22Rv1 (cell line): ENCODE data around the gene ZNF181.
"Not testable (repeated sequence)": the region's sequence is repeated elsewhere in the genome, so short reads cannot be mapped to it uniquely, and the experiment has no call there.

Experiments
- H3K27ac ChIP-seq: fragments of 450-650 bp; 2 replicates; pipeline ENCODE4 v1.5.1; 2017
- ZFX ChIP-seq: fragments of 450-650 bp; IDR thresholded peaks from 2 replicates; pipeline ENCODE4 v1.6.1; 2017; ENCODE audit warnings: antibody characterized with exemption, borderline replicate concordance
- TF ChIP-seq, protein P1 (sequence below): fragments of 450-650 bp; IDR thresholded peaks from 2 replicates; pipeline ENCODE4 v1.5.1; 2017; ENCODE audit warnings: mild to moderate bottlenecking

Gene ZNF181

GRCh38 chr19:34733746-34734536 lies at the start of gene ZNF181:
Gene ZNF181, plus strand, starts transcription at chr19:34734243. Its CDS starts 795 bp downstream, at chr19:34735038.
- TF ChIP-seq, protein P1, sequence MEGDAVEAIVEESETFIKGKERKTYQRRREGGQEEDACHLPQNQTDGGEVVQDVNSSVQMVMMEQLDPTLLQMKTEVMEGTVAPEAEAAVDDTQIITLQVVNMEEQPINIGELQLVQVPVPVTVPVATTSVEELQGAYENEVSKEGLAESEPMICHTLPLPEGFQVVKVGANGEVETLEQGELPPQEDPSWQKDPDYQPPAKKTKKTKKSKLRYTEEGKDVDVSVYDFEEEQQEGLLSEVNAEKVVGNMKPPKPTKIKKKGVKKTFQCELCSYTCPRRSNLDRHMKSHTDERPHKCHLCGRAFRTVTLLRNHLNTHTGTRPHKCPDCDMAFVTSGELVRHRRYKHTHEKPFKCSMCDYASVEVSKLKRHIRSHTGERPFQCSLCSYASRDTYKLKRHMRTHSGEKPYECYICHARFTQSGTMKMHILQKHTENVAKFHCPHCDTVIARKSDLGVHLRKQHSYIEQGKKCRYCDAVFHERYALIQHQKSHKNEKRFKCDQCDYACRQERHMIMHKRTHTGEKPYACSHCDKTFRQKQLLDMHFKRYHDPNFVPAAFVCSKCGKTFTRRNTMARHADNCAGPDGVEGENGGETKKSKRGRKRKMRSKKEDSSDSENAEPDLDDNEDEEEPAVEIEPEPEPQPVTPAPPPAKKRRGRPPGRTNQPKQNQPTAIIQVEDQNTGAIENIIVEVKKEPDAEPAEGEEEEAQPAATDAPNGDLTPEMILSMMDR = 0 out of 2 replicates have a peak, but pooled peaks have one; percentile 4
- TF ChIP-seq ZFX = no peak
- peak within 1 kb of the TSS; percentile 86 for H3K27ac ChIP-seq

- H3K27ac ChIP-seq = not testable (repeated sequence)
Measured at GRCh38 chr19:34685266-34685665, 48.8 kb upstream of the ZNF181 start.

DNA sequence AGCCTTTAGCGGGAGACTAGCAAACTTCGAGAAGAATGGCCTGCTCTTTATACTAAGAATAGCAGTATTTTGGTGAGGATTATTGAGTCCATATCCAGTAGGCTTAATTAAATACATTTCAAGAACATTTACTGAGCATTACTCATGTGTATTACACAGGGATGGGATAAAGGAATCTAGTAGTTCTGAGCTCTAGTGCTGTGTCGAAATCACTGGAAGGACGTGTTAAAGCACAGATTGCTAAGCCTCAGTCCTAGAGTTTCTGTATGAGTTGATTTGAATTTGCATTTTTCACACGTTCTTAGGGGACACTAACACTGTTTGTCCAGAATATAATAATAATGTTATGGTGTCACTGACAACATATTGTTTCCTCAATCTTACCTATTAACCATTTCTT lies 47.6 kb upstream of the ZNF181 start:
- no peak overlapping the region for H3K27ac ChIP-seq
- TF ChIP-seq ZFX = no peak
- TF ChIP-seq, protein P1 = no peak

DNA sequence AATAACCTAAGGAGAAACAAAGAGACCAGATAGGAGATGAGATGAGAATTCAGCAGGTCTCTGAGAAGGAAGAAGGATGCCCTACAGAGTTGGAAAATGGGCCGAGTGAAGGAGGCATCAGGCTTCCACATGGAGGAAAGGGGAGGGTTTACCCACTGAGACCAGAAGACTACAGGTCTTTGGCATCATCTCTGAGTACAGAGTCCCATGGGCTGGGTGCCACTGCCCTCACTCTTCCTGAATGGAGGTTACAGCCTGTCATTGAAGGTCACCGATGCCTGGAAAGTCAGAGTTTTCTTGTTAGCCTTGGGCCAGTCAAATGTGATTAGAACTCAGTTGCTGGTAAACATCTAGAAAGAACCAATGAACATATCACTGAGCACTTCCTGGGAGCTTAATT lies 46.7 kb upstream of the ZNF181 start:
- no peak overlapping the region for H3K27ac ChIP-seq
- no peak for TF ChIP-seq ZFX
- TF ChIP-seq, protein P1 = no peak

DNA sequence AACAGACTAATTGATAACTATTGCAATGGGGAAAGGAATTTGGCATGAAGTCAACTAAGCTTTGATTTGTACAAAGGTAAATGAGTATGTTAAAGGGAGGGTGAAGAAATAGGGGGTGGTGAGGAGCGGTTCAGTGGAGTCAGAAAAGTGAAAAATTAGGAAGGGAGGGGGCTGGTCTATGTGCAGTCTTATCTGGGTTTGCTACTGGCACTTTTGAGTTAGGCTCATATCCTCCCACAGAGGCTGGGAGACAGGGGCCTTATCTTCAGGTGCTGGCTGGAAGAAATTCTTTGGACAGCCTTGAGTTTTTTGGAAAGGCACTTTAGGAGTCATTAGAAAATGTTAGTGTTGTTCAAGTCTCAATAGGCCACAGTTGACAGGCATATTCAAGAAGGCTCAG lies 45.5 kb upstream of the ZNF181 start:
- TF ChIP-seq ZFX = no peak
- TF ChIP-seq, protein P1 = no peak
- no peak overlapping the region for H3K27ac ChIP-seq

GRCh38 chr19:34690372-34690771 lies 43.7 kb upstream of the ZNF181 start:
- no peak overlapping the region for H3K27ac ChIP-seq
- TF ChIP-seq ZFX = no peak
- TF ChIP-seq, protein P1 = no peak

GRCh38 chr19:34692549-34692948 lies 41.5 kb upstream of the ZNF181 start:
- TF ChIP-seq, protein P1 = no peak
- TF ChIP-seq ZFX = no peak
- H3K27ac ChIP-seq = no peak overlapping the region

DNA sequence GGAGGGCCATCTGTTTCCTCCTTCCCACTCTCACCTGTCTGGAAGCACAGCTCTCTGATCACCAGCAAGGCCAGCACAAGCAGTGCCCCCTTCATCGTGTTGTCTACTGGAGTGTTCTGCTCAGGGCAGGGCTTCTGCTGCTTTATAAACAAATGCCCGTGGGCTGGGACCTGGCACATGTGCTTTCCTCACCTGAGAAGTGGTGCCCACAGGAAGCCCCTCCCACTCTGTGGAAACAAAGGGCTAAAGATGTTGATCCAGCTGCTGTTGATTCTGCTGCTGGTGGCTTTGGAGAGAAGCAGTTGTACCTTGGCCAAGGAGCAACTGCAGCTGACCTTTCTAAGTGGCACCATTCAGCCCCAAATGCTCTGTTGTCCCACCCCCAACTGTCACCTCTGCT lies 26.4 kb upstream of the ZNF181 start:
- H3K27ac ChIP-seq = no peak overlapping the region
- no peak for TF ChIP-seq ZFX
- TF ChIP-seq, protein P1 = no peak
